HEK293 (cell line): ENCODE results near the gene CASKIN1.

Experiments
- CTCF ChIA-PET: fragments of 350-600 bp; formaldehyde crosslinking; extraction: SDS; loops from one replicate; lab custom pipeline; 2021; ENCODE audit warnings: antibody characterized with exemption; lab: Yijun Ruan, JAX
- POLR2A ChIA-PET: fragments of 300-600 bp; formaldehyde crosslinking; extraction: SDS; loops from one replicate; lab custom pipeline; 2020; ENCODE audit warnings: antibody characterized with exemption, inconsistent platforms; lab: Yijun Ruan, JAX
- H3K27ac ChIP-seq: fragments of 200-500 bp; sonication (Bioruptor generic); 2 replicates; pipeline ENCODE4 v1.5.1; 2014; ENCODE audit warnings: low read depth, low read length, control low read depth, inconsistent platforms; ENCODE audit errors: extremely low read depth
- H3K36me3 ChIP-seq, 2 experiments: fragments of 200-500 bp in 1 of 2; sonication (Bioruptor generic) in 1 of 2; 1 replicate in 1 of 2; 2 replicates in 1 of 2; pipeline ENCODE4 v1.5.1; 2014 to 2017; ENCODE audit warnings: inconsistent platforms in 2 of 2, low read length in 2 of 2; ENCODE audit not compliant: control insufficient read depth in 2 of 2, insufficient read depth in 1 of 2
- H3K4me1 ChIP-seq: fragments of 200-500 bp; sonication (Bioruptor generic); 2 replicates; pipeline ENCODE4 v1.5.1; 2014; ENCODE audit warnings: mild to moderate bottlenecking, low read length, inconsistent platforms; ENCODE audit not compliant: control insufficient read depth, insufficient read depth
- H3K4me3 ChIP-seq: 2 replicates; pipeline ENCODE4 v1.5.1; 2011; ENCODE audit warnings: low read depth, mild to moderate bottlenecking, control low read depth, low read length, moderate library complexity
- H3K9me3 ChIP-seq: fragments of 200-500 bp; sonication (Bioruptor generic); 2 replicates; pipeline ENCODE4 v1.5.1; 2014; ENCODE audit warnings: low read depth, low read length, inconsistent platforms; ENCODE audit not compliant: control insufficient read depth, insufficient read depth
- GLIS1 ChIP-seq: fragments of 450-650 bp; formaldehyde crosslinking; IDR thresholded peaks from 2 replicates; pipeline ENCODE4 v1.5.1; 2016; ENCODE audit warnings: missing biosample characterization, missing genetic modification characterization
- MZF1 ChIP-seq: fragments of 450-650 bp; formaldehyde crosslinking; IDR thresholded peaks from 2 replicates; pipeline ENCODE4 v1.5.1; 2017; ENCODE audit warnings: missing biosample characterization, missing genetic modification characterization, borderline replicate concordance
- PRDM1 ChIP-seq: fragments of 450-650 bp; formaldehyde crosslinking; IDR thresholded peaks from 2 replicates; pipeline ENCODE4; 2016; ENCODE audit warnings: missing biosample characterization, missing genetic modification characterization
- ZNF2 ChIP-seq: fragments of 450-650 bp; formaldehyde crosslinking; IDR thresholded peaks from 2 replicates; pipeline ENCODE4 v1.5.1; 2016; ENCODE audit warnings: missing biosample characterization, missing genetic modification characterization
- ZNF221 ChIP-seq: fragments of 450-650 bp; formaldehyde crosslinking; IDR thresholded peaks from 2 replicates; pipeline ENCODE4 v1.5.1; 2017; ENCODE audit warnings: missing biosample characterization, missing genetic modification characterization, borderline replicate concordance
- ZNF274 ChIP-seq, 2 experiments: fragments of 200-500 bp in 1 of 2; fragments of 450-650 bp in 1 of 2; sonication (Bioruptor generic) in 1 of 2; formaldehyde crosslinking in 1 of 2; IDR thresholded peaks; 2 replicates each; pipeline versions ENCODE4 v1.5.1 to v1.6.1; 2014 to 2016; ENCODE audit warnings: borderline replicate concordance in 1 of 2, inconsistent platforms in 1 of 2, low read length in 1 of 2, missing biosample characterization in 1 of 2, missing genetic modification characterization in 1 of 2
- ZNF341 ChIP-seq: fragments of 450-650 bp; formaldehyde crosslinking; IDR thresholded peaks from 2 replicates; pipeline ENCODE4; 2016; ENCODE audit warnings: low read depth, missing biosample characterization, missing genetic modification characterization
- ZNF433 ChIP-seq: fragments of 450-650 bp; formaldehyde crosslinking; IDR thresholded peaks from 2 replicates; pipeline ENCODE4 v1.5.1; 2016; ENCODE audit warnings: missing biosample characterization, missing genetic modification characterization, low read depth
- ZSCAN30 ChIP-seq: fragments of 450-650 bp; IDR thresholded peaks from 2 replicates; pipeline ENCODE4 v1.5.1; 2018; ENCODE audit warnings: missing biosample characterization, mild to moderate bottlenecking, missing genetic modification characterization, moderate library complexity
- TF ChIP-seq, protein P1 (sequence below): fragments of 450-650 bp; formaldehyde crosslinking; IDR thresholded peaks from 2 replicates; pipeline ENCODE4 v1.5.1; 2016; ENCODE audit warnings: missing biosample characterization, missing genetic modification characterization
- TF ChIP-seq, protein P2 (sequence below): fragments of 450-650 bp; formaldehyde crosslinking; IDR thresholded peaks from 2 replicates; pipeline ENCODE4 v1.5.1; 2016; ENCODE audit warnings: missing biosample characterization, missing genetic modification characterization
- TF ChIP-seq, protein P3 (sequence below): fragments of 450-650 bp; formaldehyde crosslinking; IDR thresholded peaks from 2 replicates; pipeline ENCODE4 v1.5.1; 2017; ENCODE audit warnings: missing biosample characterization, missing genetic modification characterization
- TF ChIP-seq, protein P4 (sequence below): fragments of 450-650 bp; formaldehyde crosslinking; IDR thresholded peaks from 2 replicates; pipeline ENCODE4 v1.5.1; 2016; ENCODE audit warnings: missing biosample characterization, missing genetic modification characterization

The CASKIN1 gene

DNA sequence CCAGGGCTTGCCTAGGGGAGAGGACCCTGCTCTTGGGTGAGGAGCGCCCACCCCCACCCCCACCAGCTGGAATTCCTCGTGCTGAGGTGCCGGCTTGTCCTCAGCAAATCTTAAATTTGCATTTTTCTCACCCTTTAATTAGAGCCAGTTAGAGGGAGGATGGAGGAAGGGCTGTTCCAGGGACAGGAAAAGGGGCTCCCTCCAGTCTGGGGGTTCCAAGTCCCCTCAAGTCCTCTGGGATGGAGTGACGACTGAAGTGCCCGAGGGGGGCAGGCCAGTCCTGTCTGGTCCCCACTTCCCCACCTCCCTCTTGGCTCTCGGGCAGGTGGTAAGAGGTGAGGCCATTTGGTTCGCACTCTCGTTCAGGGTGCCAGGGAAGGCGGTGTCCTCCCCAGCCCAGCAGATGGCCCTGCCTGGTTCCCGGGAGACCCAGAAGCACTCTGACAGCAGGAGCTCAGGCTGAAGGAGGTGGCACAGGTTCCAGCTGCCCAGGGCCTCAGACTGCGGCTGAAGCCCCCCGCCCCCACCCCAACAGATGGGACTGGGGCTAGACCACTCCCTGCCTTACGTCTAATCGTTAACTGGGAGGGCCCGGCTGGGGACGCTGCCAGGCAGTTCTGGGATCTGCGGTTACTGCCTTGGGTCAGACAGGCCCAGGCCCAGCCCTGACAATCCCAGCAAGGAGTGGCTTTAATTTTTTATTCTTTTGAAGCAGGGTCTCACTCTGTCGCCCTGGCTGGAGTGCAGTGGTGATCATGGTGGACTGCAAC, 45.8 kb downstream of the CASKIN1 start (continued):
- TF ChIP-seq, protein P1, sequence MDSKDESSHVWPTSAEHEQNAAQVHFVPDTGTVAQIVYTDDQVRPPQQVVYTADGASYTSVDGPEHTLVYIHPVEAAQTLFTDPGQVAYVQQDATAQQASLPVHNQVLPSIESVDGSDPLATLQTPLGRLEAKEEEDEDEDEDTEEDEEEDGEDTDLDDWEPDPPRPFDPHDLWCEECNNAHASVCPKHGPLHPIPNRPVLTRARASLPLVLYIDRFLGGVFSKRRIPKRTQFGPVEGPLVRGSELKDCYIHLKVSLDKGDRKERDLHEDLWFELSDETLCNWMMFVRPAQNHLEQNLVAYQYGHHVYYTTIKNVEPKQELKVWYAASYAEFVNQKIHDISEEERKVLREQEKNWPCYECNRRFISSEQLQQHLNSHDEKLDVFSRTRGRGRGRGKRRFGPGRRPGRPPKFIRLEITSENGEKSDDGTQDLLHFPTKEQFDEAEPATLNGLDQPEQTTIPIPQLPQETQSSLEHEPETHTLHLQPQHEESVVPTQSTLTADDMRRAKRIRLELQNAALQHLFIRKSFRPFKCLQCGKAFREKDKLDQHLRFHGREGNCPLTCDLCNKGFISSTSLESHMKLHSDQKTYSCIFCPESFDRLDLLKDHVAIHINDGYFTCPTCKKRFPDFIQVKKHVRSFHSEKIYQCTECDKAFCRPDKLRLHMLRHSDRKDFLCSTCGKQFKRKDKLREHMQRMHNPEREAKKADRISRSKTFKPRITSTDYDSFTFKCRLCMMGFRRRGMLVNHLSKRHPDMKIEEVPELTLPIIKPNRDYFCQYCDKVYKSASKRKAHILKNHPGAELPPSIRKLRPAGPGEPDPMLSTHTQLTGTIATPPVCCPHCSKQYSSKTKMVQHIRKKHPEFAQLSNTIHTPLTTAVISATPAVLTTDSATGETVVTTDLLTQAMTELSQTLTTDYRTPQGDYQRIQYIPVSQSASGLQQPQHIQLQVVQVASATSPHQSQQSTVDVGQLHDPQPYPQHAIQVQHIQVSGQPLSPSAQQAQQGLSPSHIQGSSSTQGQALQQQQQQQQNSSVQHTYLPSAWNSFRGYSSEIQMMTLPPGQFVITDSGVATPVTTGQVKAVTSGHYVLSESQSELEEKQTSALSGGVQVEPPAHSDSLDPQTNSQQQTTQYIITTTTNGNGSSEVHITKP (tag by site-specific recombination): peak; percentile 45; the same call in 1 of the 2 replicates
- peak; percentile 73 for TF ChIP-seq ZNF341 (tag by site-specific recombination)
- TF ChIP-seq ZNF221 (tag by site-specific recombination): no peak
- TF ChIP-seq MZF1 (tag by site-specific recombination): no peak
- TF ChIP-seq ZSCAN30: no peak
- no peak for TF ChIP-seq ZNF274 (IDR thresholded peaks at IDR 0.05; ENCODE audit: low read length)
- no peak for TF ChIP-seq ZNF274 (tag by site-specific recombination; IDR thresholded peaks at IDR 0.05; ENCODE audit: borderline replicate concordance)
- TF ChIP-seq, protein P2, sequence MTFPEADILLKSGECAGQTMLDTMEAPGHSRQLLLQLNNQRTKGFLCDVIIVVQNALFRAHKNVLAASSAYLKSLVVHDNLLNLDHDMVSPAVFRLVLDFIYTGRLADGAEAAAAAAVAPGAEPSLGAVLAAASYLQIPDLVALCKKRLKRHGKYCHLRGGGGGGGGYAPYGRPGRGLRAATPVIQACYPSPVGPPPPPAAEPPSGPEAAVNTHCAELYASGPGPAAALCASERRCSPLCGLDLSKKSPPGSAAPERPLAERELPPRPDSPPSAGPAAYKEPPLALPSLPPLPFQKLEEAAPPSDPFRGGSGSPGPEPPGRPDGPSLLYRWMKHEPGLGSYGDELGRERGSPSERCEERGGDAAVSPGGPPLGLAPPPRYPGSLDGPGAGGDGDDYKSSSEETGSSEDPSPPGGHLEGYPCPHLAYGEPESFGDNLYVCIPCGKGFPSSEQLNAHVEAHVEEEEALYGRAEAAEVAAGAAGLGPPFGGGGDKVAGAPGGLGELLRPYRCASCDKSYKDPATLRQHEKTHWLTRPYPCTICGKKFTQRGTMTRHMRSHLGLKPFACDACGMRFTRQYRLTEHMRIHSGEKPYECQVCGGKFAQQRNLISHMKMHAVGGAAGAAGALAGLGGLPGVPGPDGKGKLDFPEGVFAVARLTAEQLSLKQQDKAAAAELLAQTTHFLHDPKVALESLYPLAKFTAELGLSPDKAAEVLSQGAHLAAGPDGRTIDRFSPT: peak; percentile 74
- 0 out of 2 replicates have a peak, but pooled peaks have one; percentile 16 for TF ChIP-seq GLIS1 (tag by site-specific recombination)
- no peak for TF ChIP-seq ZNF433 (tag by site-specific recombination)

DNA sequence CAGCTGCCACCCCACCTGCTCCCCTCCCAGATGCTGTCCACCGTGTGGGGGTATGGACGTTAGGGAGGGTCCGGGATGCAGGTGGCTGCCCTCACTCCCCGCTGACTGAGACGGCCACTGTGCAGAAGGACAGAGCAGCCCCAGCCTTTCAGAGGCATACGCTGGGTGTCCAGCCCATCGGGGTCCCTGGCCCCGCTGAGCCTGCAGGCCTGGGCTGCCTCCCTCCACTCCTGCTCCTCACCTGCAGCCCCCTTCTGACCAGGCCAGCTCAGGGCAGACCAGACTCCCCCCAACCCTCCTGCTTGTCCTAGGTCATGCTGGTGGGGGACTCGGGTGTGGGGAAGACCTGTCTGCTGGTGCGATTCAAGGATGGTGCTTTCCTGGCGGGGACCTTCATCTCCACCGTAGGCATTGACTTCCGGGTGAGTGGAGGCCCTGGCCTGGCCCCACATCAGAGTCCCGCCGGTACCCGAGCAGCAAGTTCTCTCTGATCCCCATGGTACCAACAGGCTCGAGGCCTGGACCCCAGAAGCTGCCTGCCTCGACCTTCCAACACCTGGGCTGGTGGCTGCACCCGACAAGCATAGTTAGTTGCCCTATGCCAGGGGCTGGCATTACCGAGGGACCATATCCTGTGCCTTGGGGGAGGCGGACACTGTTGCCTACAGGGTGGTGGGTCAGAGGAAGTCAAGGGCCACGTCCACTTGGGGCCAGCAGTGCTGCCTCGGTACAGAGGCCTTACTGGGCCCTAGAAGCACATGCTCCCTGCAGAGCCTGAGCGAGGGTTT, 46.6 kb downstream of the CASKIN1 start:
- POLR2A ChIA-PET: interaction anchor here (0.6 to 1.3 kb wide), 2 partner anchors 9 to 80 kb away, joined by 3 to 5 read pairs; no protein-coding TSS in a partner anchor
- CTCF ChIA-PET: interaction anchor here (0.6 to 1.6 kb wide), 2 partner anchors 10 to 352 kb away, joined by 3 to 18 read pairs; no protein-coding TSS in a partner anchor
- Histone ChIP-seq H3K27ac (no peak overlapping the region), H3K9me3 (no peaks in the 10 kb centered on the region), H3K36me3 (peaks cover 0 to 38% of the 10 kb centered on the region in 2 experiments; a peak in 2 of 3 replicates), H3K4me3 (no peak overlapping the region; the same call in 1 of the 2 replicates), H3K4me1 (peaks cover 4% of the 10 kb centered on the region)
- peak; percentile 59; the same call in 1 of the 2 replicates for TF ChIP-seq ZNF2 (tag by site-specific recombination)
- TF ChIP-seq, protein P3, sequence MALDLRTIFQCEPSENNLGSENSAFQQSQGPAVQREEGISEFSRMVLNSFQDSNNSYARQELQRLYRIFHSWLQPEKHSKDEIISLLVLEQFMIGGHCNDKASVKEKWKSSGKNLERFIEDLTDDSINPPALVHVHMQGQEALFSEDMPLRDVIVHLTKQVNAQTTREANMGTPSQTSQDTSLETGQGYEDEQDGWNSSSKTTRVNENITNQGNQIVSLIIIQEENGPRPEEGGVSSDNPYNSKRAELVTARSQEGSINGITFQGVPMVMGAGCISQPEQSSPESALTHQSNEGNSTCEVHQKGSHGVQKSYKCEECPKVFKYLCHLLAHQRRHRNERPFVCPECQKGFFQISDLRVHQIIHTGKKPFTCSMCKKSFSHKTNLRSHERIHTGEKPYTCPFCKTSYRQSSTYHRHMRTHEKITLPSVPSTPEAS (tag by site-specific recombination): no peak
- TF ChIP-seq, protein P4, sequence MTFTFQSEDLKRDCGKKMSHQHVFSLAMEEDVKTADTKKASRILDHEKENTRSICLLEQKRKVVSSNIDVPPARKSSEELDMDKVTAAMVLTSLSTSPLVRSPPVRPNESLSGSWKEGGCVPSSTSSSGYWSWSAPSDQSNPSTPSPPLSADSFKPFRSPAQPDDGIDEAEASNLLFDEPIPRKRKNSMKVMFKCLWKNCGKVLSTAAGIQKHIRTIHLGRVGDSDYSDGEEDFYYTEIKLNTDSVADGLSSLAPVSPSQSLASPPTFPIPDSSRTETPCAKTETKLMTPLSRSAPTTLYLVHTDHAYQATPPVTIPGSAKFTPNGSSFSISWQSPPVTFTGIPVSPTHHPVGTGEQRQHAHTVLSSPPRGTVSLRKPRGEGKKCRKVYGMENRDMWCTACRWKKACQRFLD (tag by site-specific recombination): no peak
- TF ChIP-seq ZSCAN30: no peak
- TF ChIP-seq, protein P2: 0 out of 2 replicates have a peak, but pooled peaks have one; percentile 72
- TF ChIP-seq, protein P1 (tag by site-specific recombination): no peak
- TF ChIP-seq PRDM1: no peak
